SK-N-MC (cell line): Measurements from ENCODE around the gene KBTBD13.

ENCODE experiments used
- DNase-seq: peaks from one replicate; pipeline ENCODE4 v3.0.0-alpha.2; 2011; ENCODE audit warnings: low read depth, low spot score
- H3K27ac ChIP-seq: fragments of 200-600 bp; sonication (generic); 2 replicates; pipeline ENCODE4 v1.5.1; 2016; ENCODE audit warnings: mixed run types
- H3K36me3 ChIP-seq: fragments of 200-600 bp; sonication (generic); 2 replicates; pipeline ENCODE4 v1.6.1; 2017; ENCODE audit warnings: antibody characterized with exemption, low read length, mixed read lengths; ENCODE audit not compliant: insufficient read depth
- H3K4me3 ChIP-seq: fragments of 200-600 bp; sonication (generic); 2 replicates; pipeline ENCODE4 v1.5.1; 2016
- H3K9ac ChIP-seq: fragments of 200-600 bp; sonication (generic); 2 replicates; pipeline ENCODE4 v1.8.0; 2017; ENCODE audit warnings: mixed run types, mixed read lengths; ENCODE audit not compliant: insufficient read length
- H3K9me3 ChIP-seq: fragments of 200-600 bp; sonication (generic); 2 replicates; pipeline ENCODE4 v1.6.1; 2017; ENCODE audit warnings: low read depth, mild to moderate bottlenecking, antibody characterized with exemption, low read length, moderate library complexity, mixed read lengths
- EZH2 ChIP-seq: fragments of 200-600 bp; sonication (generic); IDR thresholded peaks from one replicate; pipeline ENCODE4 v1.6.1; 2017; ENCODE audit warnings: antibody characterized with exemption
- FOXP2 ChIP-seq: optimal IDR thresholded peaks from 2 replicates; pipeline ENCODE3; 2011; ENCODE audit warnings: mild to moderate bottlenecking, moderate library complexity; ENCODE audit not compliant: insufficient read depth; ENCODE audit errors: extremely low read length, control extremely low read depth
- POLR2AphosphoS5 ChIP-seq: IDR thresholded peaks from 2 replicates; pipeline ENCODE4 v1.6.1; 2012; ENCODE audit warnings: mild to moderate bottlenecking, low read depth, low read length, borderline replicate concordance

Gene KBTBD13

DNA sequence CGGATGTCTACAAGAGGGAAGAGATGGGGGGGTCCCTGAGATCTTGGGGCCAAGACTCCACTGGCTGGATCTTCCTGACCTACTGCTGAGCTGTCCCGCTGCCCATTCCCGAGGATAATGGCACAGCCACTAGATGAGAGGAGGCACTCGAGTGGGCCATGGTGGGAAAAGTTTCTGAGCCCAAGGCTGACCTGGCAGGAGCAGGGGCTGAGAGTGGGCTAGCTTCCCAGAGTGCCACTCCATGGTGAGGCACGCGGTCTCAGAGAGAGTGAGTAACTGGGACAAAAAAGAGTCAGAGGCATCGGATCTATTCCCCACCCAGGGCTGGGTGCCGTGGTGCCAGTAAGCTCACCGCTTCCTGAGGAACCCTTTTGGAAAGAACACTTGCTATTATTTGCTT is 20.4 kb upstream of the KBTBD13 start:
- Histone ChIP-seq H3K4me3 (no peak overlapping the region), H3K9ac (no peak overlapping the region), H3K36me3 (no peaks in the 10 kb centered on the region), H3K27ac (no peak overlapping the region), H3K9me3 (no peaks in the 10 kb centered on the region)
- TF ChIP-seq POLR2AphosphoS5 (no peak), FOXP2 (no peak), EZH2 (no peak)
- DNase-seq: no peak

DNA sequence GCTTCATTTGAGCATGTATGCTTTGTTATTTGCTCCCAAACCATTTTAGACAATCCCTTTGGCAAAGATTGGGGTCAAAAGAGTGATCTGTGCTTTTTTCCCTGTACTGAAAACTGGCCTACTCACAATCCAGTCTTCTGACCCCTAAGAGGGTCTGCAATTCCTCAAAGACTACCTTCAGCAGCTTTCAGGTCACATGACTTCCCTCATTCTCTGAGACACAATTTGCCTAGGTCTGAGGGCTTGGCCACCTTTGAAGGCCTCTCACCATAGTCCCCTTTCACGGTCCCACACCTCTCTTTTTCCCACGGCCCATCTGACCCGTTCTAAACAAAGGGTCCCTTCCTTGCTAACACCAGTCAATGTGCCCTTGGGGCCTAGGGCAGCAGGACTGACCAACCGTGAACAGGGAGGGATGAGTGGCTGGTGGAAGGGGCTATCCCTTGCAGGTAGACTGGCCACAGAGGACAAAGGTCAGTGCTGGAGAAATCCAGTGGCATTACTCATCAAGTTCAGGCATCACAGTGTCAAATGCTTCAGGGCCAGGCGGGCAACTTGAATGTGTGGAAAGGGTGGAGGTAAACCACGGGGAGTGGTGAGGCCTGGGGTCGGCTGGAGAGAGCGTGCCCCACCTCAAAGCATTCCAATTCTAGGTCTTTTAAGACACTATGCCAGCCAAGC is 19.5 kb upstream of the KBTBD13 start:
- no peaks in the 10 kb centered on the region for H3K36me3 ChIP-seq
- H3K9ac ChIP-seq: no peak overlapping the region
- TF ChIP-seq EZH2: no peak
- no peak for TF ChIP-seq POLR2AphosphoS5
- TF ChIP-seq FOXP2: no peak
- H3K9me3 ChIP-seq: no peaks in the 10 kb centered on the region
- no peak overlapping the region for H3K4me3 ChIP-seq
- no peak for DNase-seq
- no peak overlapping the region for H3K27ac ChIP-seq

DNA sequence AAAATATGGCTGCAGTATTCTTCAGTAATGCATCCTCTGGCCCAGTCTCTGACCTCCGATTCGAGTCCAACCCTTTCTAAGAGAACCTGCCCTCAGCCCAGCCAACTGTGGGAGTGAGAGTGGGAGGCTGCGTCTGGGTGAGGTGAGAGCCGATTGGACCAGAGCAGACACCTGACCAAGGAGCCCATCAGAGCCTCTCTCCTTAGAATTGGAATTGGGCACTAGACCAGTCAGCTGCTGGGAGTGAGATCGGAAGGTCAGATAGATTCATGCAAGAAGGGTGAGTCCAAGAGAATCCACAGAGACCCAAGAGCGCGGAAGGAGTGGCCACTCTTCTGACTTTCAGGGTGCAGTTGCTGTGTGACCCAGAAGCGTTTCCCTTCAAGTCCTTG is 19.0 kb upstream of the KBTBD13 start:
- no peak overlapping the region for H3K27ac ChIP-seq
- TF ChIP-seq EZH2 (no peak), POLR2AphosphoS5 (no peak), FOXP2 (no peak)
- H3K36me3 ChIP-seq: no peaks in the 10 kb centered on the region

DNA sequence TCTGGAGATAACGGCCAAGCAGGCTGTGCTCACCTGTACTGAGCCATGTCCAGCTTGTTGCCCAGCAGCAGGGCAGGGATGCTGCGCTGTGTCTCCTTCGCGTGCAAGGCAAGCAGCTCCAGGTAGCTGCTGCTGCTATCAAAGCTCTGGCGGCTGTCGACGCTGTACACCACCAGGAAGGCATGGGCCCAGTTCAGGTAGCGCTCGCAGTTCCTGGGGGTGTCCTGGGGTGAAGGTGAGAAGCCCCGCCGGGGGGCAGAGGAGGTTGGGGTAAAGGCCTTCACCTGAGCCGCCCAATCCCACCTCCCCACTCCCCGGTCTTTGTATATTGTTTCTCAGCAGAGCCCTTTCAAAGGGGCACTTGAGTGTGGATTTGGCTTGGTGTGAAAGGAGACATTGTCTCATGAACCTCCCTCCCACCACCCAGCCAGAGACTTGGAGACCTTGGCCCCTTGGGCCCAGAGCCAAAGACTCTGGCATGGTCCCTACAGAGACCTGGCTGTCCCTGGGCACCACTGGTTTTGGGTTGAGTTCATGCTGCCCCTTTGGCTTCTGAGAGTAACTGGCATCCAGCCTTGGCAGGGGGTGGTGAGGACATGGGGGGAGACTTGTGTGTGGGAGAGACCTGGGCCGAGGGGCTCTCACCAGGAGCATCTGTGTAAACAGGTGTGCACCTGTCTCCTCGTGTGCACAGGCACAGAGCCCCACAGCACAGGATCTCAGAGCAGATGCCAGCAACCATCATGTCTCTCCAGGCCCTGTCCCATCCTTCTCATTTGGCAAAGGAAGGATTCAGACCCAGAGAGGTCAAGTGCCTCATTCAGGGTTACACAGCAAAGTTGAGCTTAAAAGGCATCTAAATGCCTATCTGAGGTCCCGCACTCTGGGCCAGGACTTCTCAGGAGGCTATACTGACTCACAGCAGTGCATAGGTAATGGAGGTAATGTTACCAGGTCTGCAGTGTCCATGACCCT is 17.9 kb upstream of the KBTBD13 start:
- TF ChIP-seq POLR2AphosphoS5: no peak
- TF ChIP-seq FOXP2: no peak
- H3K36me3 ChIP-seq: no peaks in the 10 kb centered on the region
- no peaks in the 10 kb centered on the region for H3K9me3 ChIP-seq
- no peak overlapping the region for H3K27ac ChIP-seq
- H3K9ac ChIP-seq: no peak overlapping the region
- H3K4me3 ChIP-seq: no peak overlapping the region
- DNase-seq: no peak

More for the DNA sequence above, 19.0 kb upstream of the KBTBD13 start:
- DNase-seq: no peak
- H3K9me3 ChIP-seq: no peaks in the 10 kb centered on the region
- no peak overlapping the region for H3K9ac ChIP-seq
- no peak overlapping the region for H3K4me3 ChIP-seq

DNA sequence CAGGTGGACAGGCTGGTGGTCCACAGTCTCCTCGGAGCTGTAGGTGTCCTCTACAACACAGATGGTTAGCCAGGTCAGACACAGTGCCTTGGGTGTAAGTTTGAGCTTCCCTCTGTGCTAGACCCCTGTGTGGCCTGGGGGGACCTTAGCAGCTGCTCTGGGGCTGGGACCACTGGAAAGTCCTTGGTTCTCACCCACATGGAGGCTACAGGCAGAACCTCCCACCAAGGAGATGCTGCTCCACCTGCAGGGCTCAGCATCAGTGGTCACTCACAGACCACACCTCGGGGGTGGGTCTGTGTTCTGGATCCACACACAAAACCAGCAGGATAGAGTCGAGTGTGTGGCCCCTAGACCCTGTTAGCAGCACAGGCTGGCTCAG is 17.2 kb upstream of the KBTBD13 start:
- TF ChIP-seq POLR2AphosphoS5 (no peak), FOXP2 (no peak), EZH2 (no peak)
- no peak for DNase-seq
- no peaks in the 10 kb centered on the region for H3K9me3 ChIP-seq
- H3K9ac ChIP-seq: no peak overlapping the region
- H3K36me3 ChIP-seq: no peaks in the 10 kb centered on the region
- no peak overlapping the region for H3K27ac ChIP-seq
- H3K4me3 ChIP-seq: no peak overlapping the region

DNA sequence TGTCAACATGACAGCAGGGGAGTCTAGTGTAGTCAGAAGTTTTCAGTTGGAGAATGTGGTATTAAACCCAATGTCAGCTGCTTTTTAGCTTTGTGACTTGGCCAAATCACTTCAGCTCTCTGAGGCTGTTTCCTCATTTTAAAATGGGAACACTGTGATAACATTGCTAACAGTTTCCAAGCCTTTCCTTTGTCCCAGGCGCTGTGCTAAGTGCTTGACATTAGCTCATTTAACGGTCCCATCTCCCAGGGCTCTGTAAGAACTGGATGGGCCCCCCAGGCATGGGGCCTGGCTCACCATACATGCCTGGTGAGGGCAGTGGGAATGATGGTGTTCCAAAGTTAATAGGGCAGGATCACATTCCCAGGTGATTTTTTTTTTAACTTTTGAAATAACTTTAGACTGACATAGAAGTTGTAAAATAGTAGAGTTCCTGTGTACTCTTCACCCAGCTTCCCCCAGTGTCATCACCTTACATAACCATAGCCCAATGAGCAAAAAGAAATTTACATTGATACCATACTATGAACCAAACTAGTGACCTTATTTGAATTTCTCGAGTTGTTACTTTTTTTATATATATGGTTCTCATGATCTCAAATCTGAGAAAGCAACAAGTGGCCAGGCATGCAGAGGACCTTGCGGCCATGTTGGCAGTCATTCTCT is 16.5 kb upstream of the KBTBD13 start:
- Histone ChIP-seq H3K9me3 (no peaks in the 10 kb centered on the region), H3K4me3 (no peak overlapping the region), H3K27ac (no peak overlapping the region), H3K9ac (no peak overlapping the region), H3K36me3 (no peaks in the 10 kb centered on the region)
- TF ChIP-seq POLR2AphosphoS5 (no peak), EZH2 (no peak), FOXP2 (no peak)
- DNase-seq: no peak

DNA sequence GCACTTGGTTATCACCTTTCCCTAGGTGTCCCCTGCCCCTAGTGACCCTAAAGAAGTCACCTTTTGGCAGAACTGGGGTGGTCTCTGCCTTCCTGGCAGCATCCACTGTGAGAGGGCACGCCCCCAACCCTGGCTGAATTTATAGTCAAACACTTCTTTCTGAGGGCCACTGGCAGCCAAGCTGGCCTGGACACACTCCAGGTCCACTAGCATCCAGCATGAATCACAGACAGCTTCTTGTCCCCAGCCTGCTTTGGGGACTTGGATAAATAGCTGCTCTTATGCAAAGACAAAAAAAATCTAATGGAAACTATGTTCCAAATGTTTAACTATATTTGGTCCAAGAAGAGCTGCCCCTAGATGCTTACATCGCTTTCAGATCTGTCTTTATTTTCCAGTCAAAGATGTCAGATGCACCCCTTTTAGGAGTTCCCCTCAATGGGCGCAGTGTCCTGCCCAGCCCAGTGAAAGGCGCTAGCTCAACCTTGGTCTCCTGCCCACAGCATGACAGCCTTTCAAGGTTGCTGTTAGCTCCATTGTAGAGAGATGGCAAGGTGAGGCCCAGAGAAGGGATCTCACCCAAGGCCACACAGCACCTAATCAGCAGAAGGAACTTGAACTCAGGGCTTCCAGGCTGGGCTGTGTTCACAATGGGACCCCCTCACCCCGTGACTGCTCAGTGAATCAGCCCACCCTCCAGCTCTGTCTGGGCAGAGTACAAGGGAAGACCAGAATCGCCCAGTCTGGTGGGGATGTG is 15.7 kb upstream of the KBTBD13 start:
- Histone ChIP-seq H3K9ac (no peak overlapping the region), H3K9me3 (no peaks in the 10 kb centered on the region), H3K27ac (no peak overlapping the region), H3K36me3 (no peaks in the 10 kb centered on the region), H3K4me3 (no peak overlapping the region)
- TF ChIP-seq POLR2AphosphoS5 (no peak), EZH2 (no peak), FOXP2 (no peak)
- DNase-seq: no peak

DNA sequence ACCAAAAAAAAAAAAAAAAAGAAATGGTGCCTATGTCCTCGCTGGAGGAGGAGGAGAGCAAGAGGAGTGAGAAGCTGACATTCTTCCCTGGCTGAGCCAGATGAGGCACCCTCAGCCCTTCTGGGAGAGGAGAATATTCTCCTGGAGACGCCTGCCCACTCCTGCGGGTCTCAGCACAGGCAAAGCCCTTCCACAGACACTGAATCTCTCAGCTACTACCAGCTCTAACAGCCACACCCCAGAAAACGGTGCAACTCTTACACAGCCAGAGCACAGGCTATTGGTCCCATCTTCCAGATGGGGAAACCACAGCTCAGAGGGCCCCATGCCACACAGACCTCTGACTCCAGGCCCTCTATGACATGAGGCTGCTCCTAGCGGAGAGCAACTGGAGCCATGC is 14.5 kb upstream of the KBTBD13 start:
- Histone ChIP-seq H3K4me3 (no peak overlapping the region), H3K9me3 (no peaks in the 10 kb centered on the region), H3K36me3 (no peaks in the 10 kb centered on the region), H3K27ac (no peak overlapping the region), H3K9ac (no peak overlapping the region)
- DNase-seq: no peak
- no peak for TF ChIP-seq EZH2
- TF ChIP-seq POLR2AphosphoS5: no peak
